NOMO-1 treated with DMSO at 0.1 percent for 48 hours (cell line): ENCODE results near the gene S100A3.
A peak's percentile ranks its signal among the peaks of the same experiment; 100 is the strongest.
"Not testable (repeated sequence)": the region's sequence is repeated elsewhere in the genome, so short reads cannot be mapped to it uniquely, and the experiment has no call there.

Experiments
- DNase-seq: peaks from one replicate; lab custom pipeline; 2025; ENCODE audit not compliant: unreplicated experiment; lab: John Stamatoyannopoulos, UW

Gene S100A3

DNA sequence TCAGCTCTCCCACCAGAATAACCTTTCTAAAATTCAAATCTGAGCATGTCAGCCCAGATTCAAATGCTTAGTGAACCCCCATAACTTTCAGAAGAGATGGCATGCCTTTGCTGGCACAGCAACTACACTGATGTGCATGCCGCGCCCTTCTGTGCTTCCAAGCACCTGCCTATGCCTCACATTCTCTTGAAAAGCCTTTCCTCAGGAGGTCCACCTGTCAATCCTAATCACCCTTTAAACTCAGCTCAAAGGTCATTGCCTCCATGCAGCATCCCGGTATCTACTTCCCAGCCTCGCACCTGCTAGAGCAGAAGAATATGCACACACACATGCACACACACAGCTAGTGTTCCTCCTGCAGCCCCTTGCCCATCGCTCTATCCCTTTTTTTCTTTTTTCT is 21.8 kb upstream of the S100A3 start:
- no peak for DNase-seq

DNA sequence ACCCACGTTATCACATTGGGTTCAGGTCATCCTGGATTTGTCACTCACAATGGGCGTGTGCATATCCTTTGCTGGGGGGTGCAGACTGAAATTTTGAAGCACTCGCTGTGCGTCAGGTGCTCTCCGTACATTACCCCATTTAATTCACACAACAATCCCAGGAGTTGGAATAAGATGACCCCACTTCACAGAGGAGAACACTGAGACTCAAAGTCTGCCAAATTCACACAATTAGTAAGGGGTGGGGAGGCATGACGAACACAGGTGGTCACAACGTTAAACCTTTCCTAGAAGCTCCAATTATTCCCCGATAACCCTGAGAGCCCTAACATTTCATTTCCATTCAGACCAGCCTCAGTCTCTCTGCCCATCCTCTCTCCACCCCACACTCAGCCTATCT is 20.4 kb upstream of the S100A3 start:
- no peak for DNase-seq

GRCh38 chr1:153568367-153569099 is 19.5 kb upstream of the S100A3 start:
- DNase-seq: peak; percentile 81

- no peak for DNase-seq
Observed at GRCh38 chr1:153567621-153568366, 18.7 kb upstream of the S100A3 start.

- peak; percentile 97 for DNase-seq
Observed at GRCh38 chr1:153566414-153567371, 17.6 kb upstream of the S100A3 start.

GRCh38 chr1:153565529-153566374 is 16.7 kb upstream of the S100A3 start, which contains the start of gene S100A2:
Gene S100A2 (minus strand): TSS chr1:153565844. CDS start chr1:153563877, 1,967 bp downstream.
- peak; percentile 48 for DNase-seq

- no peak for DNase-seq
Observed at GRCh38 chr1:153563991-153564390, 14.9 kb upstream of the S100A3 start.

DNA sequence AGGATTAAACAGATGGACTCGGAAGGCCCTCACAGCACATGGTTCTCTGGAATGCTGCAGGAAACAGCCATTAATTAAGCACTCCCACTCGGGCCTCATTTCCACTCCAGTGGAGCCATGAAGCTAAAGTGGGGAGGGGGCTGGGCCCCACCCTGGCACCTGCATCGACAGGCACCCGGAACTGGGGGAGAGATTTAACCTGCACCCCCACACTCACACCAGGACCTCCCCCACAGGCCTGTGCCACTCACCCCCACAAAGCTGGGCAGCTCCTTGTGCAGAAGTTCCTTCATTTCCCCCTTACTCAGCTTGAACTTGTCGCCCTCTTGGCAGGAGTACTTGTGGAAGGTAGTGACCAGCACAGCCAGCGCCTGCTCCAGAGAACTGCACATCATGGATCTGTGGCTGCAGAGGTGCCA is 14.4 kb upstream of the S100A3 start:
- DNase-seq: no peak

- not testable (repeated sequence) for DNase-seq
Observed at GRCh38 chr1:153562021-153562420, 13.0 kb upstream of the S100A3 start.

DNA sequence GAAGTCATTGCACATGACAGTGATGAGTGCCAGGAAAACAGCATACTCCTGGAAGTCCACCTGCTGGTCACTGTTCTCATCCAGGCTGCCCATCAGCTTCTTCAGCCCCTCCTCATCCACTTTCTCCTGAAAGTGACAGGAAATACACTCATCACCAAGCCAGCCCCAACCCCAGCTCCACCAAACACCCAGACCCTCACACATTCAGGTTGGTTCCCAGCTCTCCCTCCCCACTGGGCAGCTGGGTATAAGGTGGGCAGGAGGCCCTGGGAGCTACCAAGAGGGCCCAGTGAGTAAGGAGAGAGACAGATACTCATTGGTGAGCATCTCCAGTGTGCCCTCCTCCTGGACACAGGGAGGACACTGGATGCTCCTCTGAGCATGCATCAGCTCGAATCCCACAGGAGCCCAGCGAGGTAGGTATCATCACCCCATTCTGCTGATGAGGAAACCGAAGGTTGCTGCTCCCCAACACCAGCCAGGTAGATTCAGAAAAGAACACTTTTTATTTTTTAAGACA is 12.5 kb upstream of the S100A3 start:
- no peak for DNase-seq

- no peak for DNase-seq
Observed at GRCh38 chr1:153560771-153561465, 11.9 kb upstream of the S100A3 start.

GRCh38 chr1:153560241-153560640 is 11.2 kb upstream of the S100A3 start:
- no peak for DNase-seq

- DNase-seq: no peak
Observed at GRCh38 chr1:153557877-153558276, 8.8 kb upstream of the S100A3 start.

DNA sequence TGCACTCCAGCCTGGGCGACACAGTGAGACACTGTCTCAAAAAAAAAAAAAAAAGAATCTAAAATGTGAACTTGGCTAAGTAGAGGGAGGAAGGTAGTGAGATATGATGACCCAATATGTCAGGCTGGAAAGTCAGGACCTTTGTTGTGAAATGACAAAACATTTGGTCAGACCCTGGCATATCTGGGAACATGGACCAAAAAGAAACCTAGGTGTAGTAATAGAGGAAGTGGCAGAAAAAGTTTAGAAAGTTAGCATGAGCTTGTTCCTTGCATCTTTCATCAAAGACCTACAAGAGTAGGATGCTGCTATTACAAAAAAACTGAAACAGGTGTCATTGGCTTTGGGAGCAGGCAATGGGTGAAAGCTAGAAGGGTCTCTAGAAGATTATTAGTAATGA is 7.3 kb upstream of the S100A3 start:
- peak; percentile 15 for DNase-seq

- DNase-seq: no peak
Observed at GRCh38 chr1:153553830-153554541, 4.9 kb upstream of the S100A3 start.

- no peak for DNase-seq
Observed at GRCh38 chr1:153553096-153553495, 4.0 kb upstream of the S100A3 start.

DNA sequence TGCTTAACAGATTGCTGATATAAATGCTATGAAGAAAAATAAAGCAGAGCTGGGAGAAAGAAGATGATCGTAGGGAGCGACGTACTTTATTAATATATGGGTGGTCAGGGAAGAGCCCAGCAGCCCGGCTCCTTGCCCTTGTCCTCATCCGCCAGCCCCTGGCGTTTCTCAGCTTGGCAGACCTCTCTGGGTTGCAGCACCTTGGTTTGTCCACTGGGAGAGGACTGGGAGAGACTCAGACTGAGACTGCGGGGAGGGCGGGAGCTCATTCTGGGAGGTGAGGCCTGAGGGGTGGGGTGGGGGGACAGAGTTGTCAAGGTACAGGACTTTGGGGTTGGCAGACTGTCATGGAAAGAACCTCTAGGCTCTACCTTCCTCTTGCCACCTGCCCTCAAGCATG is 3.3 kb upstream of the S100A3 start:
- DNase-seq: no peak

GRCh38 chr1:153550827-153551500 is 1.9 kb upstream of the S100A3 start:
- peak; percentile 86 for DNase-seq
